ENCODE measurements around the gene S1PR2. TPM values are rescaled to one million over a fixed set of nuclear protein-coding genes. Genes with fewer than 3 reads are reported as not detected.

Gene S1PR2
- total RNA-seq, 1 donor from 2014 or later: 5.6 TPM

DNA sequence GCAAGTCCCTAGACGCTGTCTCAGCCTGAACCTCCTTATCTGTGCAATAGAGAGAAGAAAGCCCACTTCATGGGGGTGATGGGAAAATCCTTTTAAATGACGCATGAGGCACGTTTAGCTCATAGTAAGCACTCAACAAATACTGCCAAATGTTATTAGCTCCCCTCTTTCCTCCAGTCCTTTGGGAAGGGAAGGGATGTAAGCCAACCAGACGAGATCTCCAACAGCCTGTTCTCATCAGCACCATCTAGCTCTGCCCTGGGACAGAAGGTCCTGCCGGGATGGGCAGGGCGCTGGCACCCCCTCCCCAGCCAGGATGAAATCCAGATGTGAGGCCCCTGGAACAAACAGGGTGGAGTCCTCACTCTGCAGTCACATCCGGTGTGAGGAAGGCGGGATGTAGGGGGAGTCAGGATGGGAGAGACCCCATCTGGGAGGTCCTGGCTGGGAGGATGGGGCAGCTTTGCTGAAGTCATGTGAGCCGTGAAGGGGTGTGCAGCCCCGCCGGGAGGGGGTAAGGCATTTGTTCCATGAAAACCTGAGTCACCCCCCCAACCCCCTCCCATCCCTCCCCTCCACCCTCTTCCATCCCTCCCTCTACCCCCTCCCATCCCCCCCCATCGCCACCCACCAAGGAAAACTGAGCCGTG lies 4.6 kb downstream of the S1PR2 start:
- Mint-ChIP-seq H3K27ac (no peak overlapping the region), H3K27me3 (no peaks in the 10 kb centered on the region), H3K36me3 (ENCODE audit: low read depth) (peaks cover 2% of the 10 kb centered on the region), H3K4me3 (no peak overlapping the region), H3K9me3 (no peaks in the 10 kb centered on the region), H3K4me1 (peaks cover 27% of the 10 kb centered on the region)
- POLR2A ChIA-PET: interaction anchor here (1.0 kb wide), 1 partner anchor 10 kb away, joined by 8 read pairs; no protein-coding TSS in a partner anchor
- intact Hi-C loops (cut with micrococcal nuclease): no loop called here
- DNase-seq (no peak), ATAC-seq (ENCODE audit: low read depth) (no peak)
- CTCF ChIA-PET: interaction anchor here (8.1 kb wide), 1 partner anchor 24 kb away, joined by 93 read pairs; the partner anchor contains the start of gene MRPL4
- TF ChIP-seq, protein P1, sequence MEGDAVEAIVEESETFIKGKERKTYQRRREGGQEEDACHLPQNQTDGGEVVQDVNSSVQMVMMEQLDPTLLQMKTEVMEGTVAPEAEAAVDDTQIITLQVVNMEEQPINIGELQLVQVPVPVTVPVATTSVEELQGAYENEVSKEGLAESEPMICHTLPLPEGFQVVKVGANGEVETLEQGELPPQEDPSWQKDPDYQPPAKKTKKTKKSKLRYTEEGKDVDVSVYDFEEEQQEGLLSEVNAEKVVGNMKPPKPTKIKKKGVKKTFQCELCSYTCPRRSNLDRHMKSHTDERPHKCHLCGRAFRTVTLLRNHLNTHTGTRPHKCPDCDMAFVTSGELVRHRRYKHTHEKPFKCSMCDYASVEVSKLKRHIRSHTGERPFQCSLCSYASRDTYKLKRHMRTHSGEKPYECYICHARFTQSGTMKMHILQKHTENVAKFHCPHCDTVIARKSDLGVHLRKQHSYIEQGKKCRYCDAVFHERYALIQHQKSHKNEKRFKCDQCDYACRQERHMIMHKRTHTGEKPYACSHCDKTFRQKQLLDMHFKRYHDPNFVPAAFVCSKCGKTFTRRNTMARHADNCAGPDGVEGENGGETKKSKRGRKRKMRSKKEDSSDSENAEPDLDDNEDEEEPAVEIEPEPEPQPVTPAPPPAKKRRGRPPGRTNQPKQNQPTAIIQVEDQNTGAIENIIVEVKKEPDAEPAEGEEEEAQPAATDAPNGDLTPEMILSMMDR (IDR thresholded peaks at IDR 0.05): no peak

DNA sequence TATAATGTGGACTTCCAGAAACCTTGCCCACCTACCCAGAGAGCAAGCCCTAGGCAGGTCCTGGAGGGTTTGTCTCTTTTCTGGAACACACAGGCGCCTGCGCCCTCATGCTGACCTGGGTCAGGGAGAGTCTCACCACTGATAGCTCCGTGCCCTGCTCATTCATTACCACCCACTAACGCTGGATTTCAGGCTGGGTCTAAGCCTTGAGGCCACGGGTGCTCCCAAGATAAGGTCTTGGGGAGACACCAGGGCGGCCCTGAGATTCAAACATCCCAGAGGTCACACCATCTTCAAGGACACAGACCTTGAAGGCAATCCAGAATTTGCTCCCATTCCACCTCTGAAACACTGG lies 5.1 kb downstream of the S1PR2 start:
- Mint-ChIP-seq H3K4me3 (no peak overlapping the region), H3K27ac (no peak overlapping the region), H3K9me3 (no peaks in the 10 kb centered on the region), H3K4me1 (peaks cover 26% of the 10 kb centered on the region), H3K36me3 (ENCODE audit: low read depth) (peaks cover 2% of the 10 kb centered on the region), H3K27me3 (no peaks in the 10 kb centered on the region)
- TF ChIP-seq, protein P1 (IDR thresholded peaks at IDR 0.05): no peak
- ChIA-PET POLR2A (no interaction called here), CTCF (interaction anchor here (8.1 kb wide), 1 partner anchor 24 kb away, joined by 93 read pairs; the partner anchor contains the start of gene MRPL4)
- intact Hi-C loops (cut with micrococcal nuclease): no loop called here
- DNase-seq: no peak
- ATAC-seq (ENCODE audit: low read depth): no peak

- H3K27ac Mint-ChIP-seq: no peak overlapping the region
- intact Hi-C loops (cut with micrococcal nuclease): no loop called here
- no peaks in the 10 kb centered on the region for H3K9me3 Mint-ChIP-seq
- H3K36me3 Mint-ChIP-seq (ENCODE audit: low read depth): peaks cover 2% of the 10 kb centered on the region
- no peaks in the 10 kb centered on the region for H3K27me3 Mint-ChIP-seq
- H3K4me3 Mint-ChIP-seq: no peak overlapping the region
- TF ChIP-seq, protein P1 (IDR thresholded peaks at IDR 0.05): no peak
- ATAC-seq (ENCODE audit: low read depth) (no peak), DNase-seq (no peak)
- ChIA-PET POLR2A (no interaction called here), CTCF (no interaction called here)
- peaks cover 20% of the 10 kb centered on the region for H3K4me1 Mint-ChIP-seq
These were observed 6.8 kb downstream of the S1PR2 start for GRCh38 chr19:10224337-10224736.

DNA sequence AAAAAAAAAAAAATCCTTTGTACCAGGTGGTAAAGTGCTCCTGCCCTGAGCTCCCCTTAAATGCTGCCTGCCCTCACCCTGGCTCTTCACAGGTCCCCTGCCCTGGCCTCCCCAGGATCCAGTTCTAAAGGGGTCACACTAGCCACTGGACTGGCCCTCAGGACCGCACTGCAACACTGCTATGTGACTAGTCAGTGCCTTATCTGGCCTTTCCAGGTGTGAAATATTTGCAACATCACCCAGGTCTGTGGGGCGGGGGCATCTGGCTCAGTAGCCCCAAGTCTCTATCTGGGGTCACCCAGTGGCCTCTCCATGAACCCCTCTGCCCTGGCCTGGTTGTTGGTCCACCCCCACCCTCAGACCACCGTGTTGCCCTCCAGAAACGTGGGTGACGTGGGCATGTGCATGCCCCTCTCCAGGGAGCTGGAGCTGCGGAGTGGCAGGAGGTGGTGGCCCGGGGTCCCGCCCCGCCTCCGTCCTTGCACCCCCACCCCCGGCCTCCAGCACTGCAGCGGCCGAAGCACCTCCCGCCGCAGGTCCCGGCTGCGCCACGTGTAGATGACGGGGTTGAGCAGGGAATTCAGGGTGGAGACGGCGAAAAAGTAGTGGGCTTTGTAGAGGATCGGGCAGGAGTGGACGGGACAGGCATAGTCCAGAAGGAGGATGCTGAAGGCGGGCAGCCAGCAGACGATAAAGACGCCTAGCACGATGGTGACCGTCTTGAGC lies 7.5 kb downstream of the S1PR2 start:
- ATAC-seq (ENCODE audit: low read depth): no peak
- ChIA-PET POLR2A (interaction anchor here (0.6 kb wide), 1 partner anchor 26 kb away, joined by 6 read pairs; no protein-coding TSS in a partner anchor), CTCF (no interaction called here)
- H3K4me3 Mint-ChIP-seq: no peak overlapping the region
- H3K27me3 Mint-ChIP-seq: no peaks in the 10 kb centered on the region
- no peak for DNase-seq
- TF ChIP-seq, protein P1 (IDR thresholded peaks at IDR 0.05): no peak
- H3K9me3 Mint-ChIP-seq: no peaks in the 10 kb centered on the region
- peaks cover 13% of the 10 kb centered on the region for H3K4me1 Mint-ChIP-seq
- peaks cover 2% of the 10 kb centered on the region for H3K36me3 Mint-ChIP-seq (ENCODE audit: low read depth)
- intact Hi-C loops (cut with micrococcal nuclease): no loop called here
- no peak overlapping the region for H3K27ac Mint-ChIP-seq

DNA sequence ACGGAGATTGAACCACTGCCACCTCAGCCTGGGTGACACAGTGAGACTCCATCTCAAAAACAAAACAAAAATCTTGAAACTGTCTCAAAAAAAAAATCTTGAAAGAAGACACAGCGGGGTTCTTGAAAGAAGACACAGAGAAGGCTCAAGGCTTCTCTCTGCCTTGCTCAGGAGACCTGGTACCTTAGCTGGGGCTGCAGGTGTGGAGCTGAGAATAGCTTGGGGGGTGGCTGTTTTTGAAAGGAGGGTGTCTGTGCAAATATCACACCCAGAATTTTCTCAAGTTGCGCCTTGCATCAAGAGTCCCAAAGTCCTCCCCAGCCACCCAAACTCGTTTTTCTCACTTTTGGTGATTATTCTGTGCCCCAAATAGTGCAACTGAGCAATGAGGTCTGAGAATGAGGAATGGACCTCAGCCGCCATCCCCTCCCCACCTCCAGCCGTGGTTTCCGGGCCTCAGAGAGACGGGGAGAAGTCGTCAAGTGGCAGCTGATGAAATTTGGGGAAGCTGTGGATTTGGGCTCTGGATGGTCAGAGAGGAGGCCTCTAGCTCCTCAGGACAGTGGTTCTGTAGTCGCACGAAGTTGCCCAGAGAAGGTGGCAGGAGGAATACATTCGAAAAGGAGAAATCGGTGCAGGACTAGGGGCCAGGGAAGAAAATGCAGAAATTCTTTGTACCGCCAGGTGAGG lies 8.8 kb downstream of the S1PR2 start:
- ATAC-seq (ENCODE audit: low read depth) (no peak), DNase-seq (no peak)
- Mint-ChIP-seq H3K4me3 (no peak overlapping the region), H3K27ac (no peak overlapping the region), H3K36me3 (ENCODE audit: low read depth) (peaks cover 2% of the 10 kb centered on the region), H3K4me1 (peaks cover 9% of the 10 kb centered on the region), H3K9me3 (no peaks in the 10 kb centered on the region), H3K27me3 (no peaks in the 10 kb centered on the region)
- POLR2A ChIA-PET: interaction anchor here (0.7 kb wide), 1 partner anchor 180 kb away, joined by 4 read pairs; no protein-coding TSS in a partner anchor
- CTCF ChIA-PET: interaction anchor here (0.6 kb wide), 1 partner anchor 868 kb away, joined by 3 read pairs; no protein-coding TSS in a partner anchor
- intact Hi-C loops (cut with micrococcal nuclease): no loop called here
- TF ChIP-seq, protein P1 (IDR thresholded peaks at IDR 0.05): no peak
